ENCODE results near the gene PTPRS. TPM values are rescaled to one million over a fixed set of nuclear protein-coding genes. Genes with fewer than 3 reads are reported as not detected.

Gene PTPRS
- total RNA-seq, 1 donor from 2014 or later, result 10.3 TPM

DNA sequence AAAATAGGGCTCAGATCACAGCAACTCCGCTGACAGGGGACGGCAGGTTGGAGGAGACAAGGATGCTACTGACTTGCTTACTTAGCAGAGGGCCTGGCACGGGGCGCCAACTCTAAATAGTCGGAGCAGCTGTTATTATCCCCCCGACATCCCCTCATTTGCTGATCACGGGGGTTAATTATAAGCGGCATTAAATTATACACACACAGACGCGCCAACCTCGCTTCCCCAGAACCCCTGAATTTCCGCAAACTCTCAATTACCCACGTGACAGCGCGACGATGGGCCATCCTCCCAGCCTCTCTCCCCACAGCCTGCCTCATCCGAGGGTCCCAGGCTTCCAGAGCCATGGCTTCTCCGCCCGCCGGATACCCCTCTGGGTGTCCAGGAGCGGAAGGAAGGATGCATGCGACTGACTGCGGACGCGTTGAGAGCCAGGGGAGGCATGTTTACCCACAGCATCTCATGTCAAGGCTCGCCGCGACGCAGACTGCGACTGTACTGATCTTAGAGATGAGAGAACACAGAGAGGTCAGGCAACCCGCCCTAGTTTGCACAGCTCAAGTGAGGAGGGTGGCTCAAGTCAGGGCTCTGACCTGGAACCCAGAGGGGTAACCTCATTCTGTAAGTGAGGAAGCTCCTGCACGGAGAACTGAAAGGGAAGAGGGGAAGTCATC, 5.7 kb downstream of the PTPRS start:
- H3K36me3 ChIP-seq (ENCODE audit: control insufficient read depth, insufficient read depth, low read length), result no peaks in the 10 kb centered on the region
- no peak for TF ChIP-seq CTCF (IDR thresholded peaks at IDR 0.05; ENCODE audit: insufficient read depth, low read length, severe bottlenecking)
- no peak for DNase-seq (ENCODE audit: low read depth)
- H3K4me3 ChIP-seq (ENCODE audit: low read depth, low read length), result no peak overlapping the region
- no peak for FAIRE-seq
- H3K27me3 ChIP-seq (ENCODE audit: control insufficient read depth, insufficient read depth, low read length), result peaks cover 23% of the 10 kb centered on the region

DNA sequence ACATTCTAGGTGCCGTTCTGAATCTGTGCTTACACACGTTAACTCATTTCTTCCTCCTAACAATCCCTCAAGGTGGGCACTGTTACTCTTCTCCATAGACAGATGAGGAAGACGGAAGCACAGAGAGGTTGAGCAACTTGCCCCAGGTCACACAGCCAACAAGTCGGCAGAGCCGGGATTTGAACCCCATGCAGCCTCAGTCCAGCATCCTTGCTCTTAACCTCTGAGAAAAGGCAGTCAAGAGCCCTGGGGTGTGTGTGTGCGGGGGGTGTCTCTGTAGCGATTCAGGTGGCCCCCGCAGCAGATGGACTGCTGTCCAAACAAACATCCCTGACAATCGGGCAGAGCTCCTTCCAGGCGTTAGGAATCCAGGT, 6.3 kb downstream of the PTPRS start:
- peaks cover 20% of the 10 kb centered on the region for H3K27me3 ChIP-seq (ENCODE audit: control insufficient read depth, insufficient read depth, low read length)
- FAIRE-seq, result no peak
- no peak for DNase-seq (ENCODE audit: low read depth)
- no peaks in the 10 kb centered on the region for H3K36me3 ChIP-seq (ENCODE audit: control insufficient read depth, insufficient read depth, low read length)
- no peak overlapping the region for H3K4me3 ChIP-seq (ENCODE audit: low read depth, low read length)
- TF ChIP-seq CTCF (IDR thresholded peaks at IDR 0.05; ENCODE audit: insufficient read depth, low read length, severe bottlenecking), result no peak

GRCh38 chr19:5333581-5334365, 6.8 kb downstream of the PTPRS start:
- H3K36me3 ChIP-seq (ENCODE audit: control insufficient read depth, insufficient read depth, low read length), result no peaks in the 10 kb centered on the region
- FAIRE-seq (no peak), DNase-seq (ENCODE audit: low read depth) (no peak)
- no peak overlapping the region for H3K4me3 ChIP-seq (ENCODE audit: low read depth, low read length)
- peaks cover 14% of the 10 kb centered on the region for H3K27me3 ChIP-seq (ENCODE audit: control insufficient read depth, insufficient read depth, low read length)
- TF ChIP-seq CTCF (IDR thresholded peaks at IDR 0.05; ENCODE audit: insufficient read depth, low read length, severe bottlenecking), result no peak

- no peak for FAIRE-seq
Observed at GRCh38 chr19:5332501-5332900, 8.1 kb downstream of the PTPRS start.

DNA sequence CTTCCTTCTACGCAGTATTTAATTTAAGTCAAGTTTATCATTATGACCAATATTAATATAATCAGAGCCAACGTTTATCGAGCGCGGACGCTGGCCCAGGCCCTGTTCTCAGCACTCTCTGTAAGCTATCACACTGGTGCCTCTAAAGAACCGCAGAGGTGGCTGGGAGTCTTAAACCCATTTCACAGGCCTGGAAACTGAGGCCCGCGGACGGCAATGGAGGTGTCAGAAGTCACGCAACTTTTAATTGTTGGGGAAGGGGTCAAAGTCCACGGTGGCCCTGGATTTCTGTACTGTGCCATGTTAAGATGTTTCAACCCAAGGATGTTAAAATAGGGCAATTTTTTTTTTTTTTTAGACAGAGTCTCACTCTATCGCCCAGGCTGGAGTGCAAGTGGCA, 8.8 kb downstream of the PTPRS start:
- FAIRE-seq, result no peak

More at GRCh38 chr19:5332501-5332900, 8.1 kb downstream of the PTPRS start:
- no peak for DNase-seq (ENCODE audit: low read depth)
- no peak for TF ChIP-seq CTCF (IDR thresholded peaks at IDR 0.05; ENCODE audit: insufficient read depth, low read length, severe bottlenecking)
- Histone ChIP-seq H3K4me3 (ENCODE audit: low read depth, low read length) (no peak overlapping the region), H3K27me3 (ENCODE audit: control insufficient read depth, insufficient read depth, low read length) (peaks cover 7% of the 10 kb centered on the region), H3K36me3 (ENCODE audit: control insufficient read depth, insufficient read depth, low read length) (no peaks in the 10 kb centered on the region)

More for the DNA sequence above, 8.8 kb downstream of the PTPRS start:
- no peaks in the 10 kb centered on the region for H3K36me3 ChIP-seq (ENCODE audit: control insufficient read depth, insufficient read depth, low read length)
- TF ChIP-seq CTCF (IDR thresholded peaks at IDR 0.05; ENCODE audit: insufficient read depth, low read length, severe bottlenecking), result no peak
- no peak overlapping the region for H3K4me3 ChIP-seq (ENCODE audit: low read depth, low read length)
- H3K27me3 ChIP-seq (ENCODE audit: control insufficient read depth, insufficient read depth, low read length), result peaks cover 5% of the 10 kb centered on the region
- DNase-seq (ENCODE audit: low read depth), result no peak
